GM12873 (cell line): ENCODE results near the gene KLC1.

Source experiments
- TF ChIP-seq, protein P1 (sequence below): IDR thresholded peaks from 2 replicates; pipeline ENCODE4 v1.5.1; 2012; ENCODE audit warnings: low read depth, mild to moderate bottlenecking, moderate library complexity, low read length, control low read depth; ENCODE audit not compliant: insufficient read depth; ENCODE audit errors: missing control alignments

KLC1 gene

GRCh38 chr14:103686831-103687485 lies 57.9 kb downstream of the KLC1 start:
- TF ChIP-seq, protein P1, sequence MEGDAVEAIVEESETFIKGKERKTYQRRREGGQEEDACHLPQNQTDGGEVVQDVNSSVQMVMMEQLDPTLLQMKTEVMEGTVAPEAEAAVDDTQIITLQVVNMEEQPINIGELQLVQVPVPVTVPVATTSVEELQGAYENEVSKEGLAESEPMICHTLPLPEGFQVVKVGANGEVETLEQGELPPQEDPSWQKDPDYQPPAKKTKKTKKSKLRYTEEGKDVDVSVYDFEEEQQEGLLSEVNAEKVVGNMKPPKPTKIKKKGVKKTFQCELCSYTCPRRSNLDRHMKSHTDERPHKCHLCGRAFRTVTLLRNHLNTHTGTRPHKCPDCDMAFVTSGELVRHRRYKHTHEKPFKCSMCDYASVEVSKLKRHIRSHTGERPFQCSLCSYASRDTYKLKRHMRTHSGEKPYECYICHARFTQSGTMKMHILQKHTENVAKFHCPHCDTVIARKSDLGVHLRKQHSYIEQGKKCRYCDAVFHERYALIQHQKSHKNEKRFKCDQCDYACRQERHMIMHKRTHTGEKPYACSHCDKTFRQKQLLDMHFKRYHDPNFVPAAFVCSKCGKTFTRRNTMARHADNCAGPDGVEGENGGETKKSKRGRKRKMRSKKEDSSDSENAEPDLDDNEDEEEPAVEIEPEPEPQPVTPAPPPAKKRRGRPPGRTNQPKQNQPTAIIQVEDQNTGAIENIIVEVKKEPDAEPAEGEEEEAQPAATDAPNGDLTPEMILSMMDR = no peak

DNA sequence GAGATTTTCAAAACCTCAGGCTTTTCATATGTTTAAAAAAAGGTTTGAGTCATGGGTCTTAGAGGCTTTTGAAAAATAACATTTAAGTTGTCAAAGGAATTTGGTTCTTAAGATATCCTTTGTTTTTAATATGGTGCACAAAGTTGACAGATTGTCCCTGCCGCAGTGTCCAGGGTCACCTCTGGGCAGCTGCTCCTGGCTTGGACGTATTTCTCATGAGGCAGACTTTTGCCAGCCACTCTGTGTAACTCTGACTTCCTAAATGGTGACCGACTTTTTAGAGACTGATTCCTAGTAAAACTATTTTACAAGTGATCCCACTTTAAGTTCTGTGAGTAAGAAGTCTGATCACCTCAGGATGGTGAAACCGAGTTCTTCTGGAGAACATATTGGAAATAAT lies 58.7 kb downstream of the KLC1 start:
- TF ChIP-seq, protein P1 = no peak

GRCh38 chr14:103688441-103688840 lies 59.4 kb downstream of the KLC1 start:
- TF ChIP-seq, protein P1 = no peak

GRCh38 chr14:103688906-103689902 lies 60.2 kb downstream of the KLC1 start:
- TF ChIP-seq, protein P1 = no peak

- TF ChIP-seq, protein P1 = no peak
Measured at GRCh38 chr14:103690332-103690731, 61.3 kb downstream of the KLC1 start.

DNA sequence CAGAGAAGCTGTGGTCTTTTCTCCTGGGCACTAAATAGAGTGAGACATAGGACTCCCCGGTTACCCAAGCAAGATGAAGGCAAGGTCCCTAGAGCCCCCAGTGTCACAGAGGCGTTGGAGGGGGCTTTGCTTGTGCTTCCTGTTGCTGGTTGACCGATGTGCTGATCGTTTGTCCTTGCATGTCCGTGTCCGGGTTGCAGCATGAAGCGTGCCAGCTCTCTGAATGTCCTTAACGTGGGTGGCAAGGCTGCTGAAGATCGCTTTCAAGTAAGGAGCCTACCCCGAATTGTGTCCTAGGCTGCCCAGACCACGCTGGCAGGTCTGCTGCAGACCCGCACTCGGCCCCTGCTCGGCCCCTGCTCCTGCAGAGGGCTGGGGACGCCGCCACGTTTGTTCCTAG lies 63.1 kb downstream of the KLC1 start:
- TF ChIP-seq, protein P1 = no peak

DNA sequence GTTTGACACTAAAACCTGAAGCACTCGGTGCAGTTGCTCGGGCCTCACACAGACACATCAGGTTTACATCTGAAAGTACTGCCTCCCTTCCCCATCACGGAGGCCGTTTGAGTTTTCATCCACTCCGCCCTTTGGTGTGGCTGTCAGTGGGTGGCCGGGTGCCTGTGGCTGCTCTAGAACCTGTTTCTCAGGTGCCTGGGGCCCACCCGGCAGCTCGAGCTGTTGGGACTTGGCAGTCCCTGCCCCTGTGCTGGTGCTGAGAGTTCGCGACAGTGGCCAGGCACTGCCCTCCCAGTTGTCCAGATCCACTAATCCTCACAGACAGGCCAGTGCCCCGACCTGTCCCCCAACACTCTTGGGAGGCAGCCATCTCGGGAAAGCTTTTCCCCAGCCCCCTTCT lies 63.9 kb downstream of the KLC1 start:
- TF ChIP-seq, protein P1 = no peak
